Measurements from ENCODE around the gene CACNA1C. TPM values are rescaled to one million over a fixed set of nuclear protein-coding genes. Genes with fewer than 3 reads are reported as not detected.

The CACNA1C gene
- total and polyA plus RNA-seq, 2 donors (not counting 1 experiment from before 2014, with no cell fraction given) = 0.01 to 0.02 TPM

GRCh38 chr12:2529807-2530206, 477.0 kb downstream of the CACNA1C start:
- TF ChIP-seq EZH2 (IDR thresholded peaks at IDR 0.05; ENCODE audit: borderline replicate concordance, insufficient read depth, low read depth, low read length, poor library complexity, severe bottlenecking) (no peak), CTCF (IDR thresholded peaks at IDR 0.05) (no peak)
- Mint-ChIP-seq H3K27ac (no peak overlapping the region), H3K9me3 (ENCODE audit: insufficient read depth) (no peaks in the 10 kb centered on the region), H3K27me3 (peaks cover 6% of the 10 kb centered on the region), H3K4me3 (no peak overlapping the region), H3K4me1 (no peaks in the 10 kb centered on the region)
- intact Hi-C loops (cut with micrococcal nuclease) = no loop called here
- Histone ChIP-seq H3K4me2 (replicated peaks; ENCODE audit: low read depth, low read length, poor library complexity, severe bottlenecking) (no peak overlapping the region), H3K4me3 (ENCODE audit: control extremely low read depth in 1 of 5, extremely low read depth in 1 of 5, insufficient read depth in 1 of 5, low read depth in 2 of 5, low read length in 4 of 5) (no peak overlapping the region), H3K4me1 (ENCODE audit: control insufficient read depth in 2 of 2, insufficient read depth in 2 of 2, low read length in 2 of 2) (no peaks in the 10 kb centered on the region), H3K79me2 (ENCODE audit: control insufficient read depth, insufficient read depth, low read length) (no peaks in the 10 kb centered on the region), H4K20me1 (ENCODE audit: control insufficient read depth, insufficient read depth, low read length, poor library complexity, severe bottlenecking) (no peaks in the 10 kb centered on the region), H3K9me3 (ENCODE audit: control extremely low read depth in 1 of 3, control insufficient read depth in 2 of 3, insufficient read depth in 1 of 3, low read length in 2 of 3) (no peaks in the 10 kb centered on the region), H3K27ac (ENCODE audit: low read length in 2 of 2) (no peak overlapping the region), H3K27me3 (replicated peaks in 1 of 4; ENCODE audit: control extremely low read depth in 1 of 4, control insufficient read depth in 3 of 4, insufficient read depth in 4 of 4, low read length in 3 of 4) (no peaks in the 10 kb centered on the region), H2AFZ (ENCODE audit: insufficient read depth, low read depth, low read length, poor library complexity, severe bottlenecking) (no peak overlapping the region), H3K36me3 (replicated peaks in 1 of 2; ENCODE audit: control extremely low read depth in 1 of 2, control insufficient read depth in 1 of 2, extremely low read depth in 1 of 2, insufficient read depth in 2 of 2, low read length in 1 of 2) (no peaks in the 10 kb centered on the region), H3K9ac (ENCODE audit: low read length) (no peak overlapping the region)
- WGBS (ENCODE audit: insufficient coverage) = 60% methylated on average over 1 of the region's 2 CpGs
- ChIA-PET CTCF (no interaction called here), POLR2A (no interaction called here)
- DNase-seq (no peak), ATAC-seq (ENCODE audit: low read depth) (no peak)

GRCh38 chr12:2531371-2531770, 478.6 kb downstream of the CACNA1C start:
- peaks cover 6% of the 10 kb centered on the region for H3K27me3 Mint-ChIP-seq
- ATAC-seq (ENCODE audit: low read depth) = no peak
- Histone ChIP-seq H3K4me1 (ENCODE audit: control insufficient read depth in 2 of 2, insufficient read depth in 2 of 2, low read length in 2 of 2) (no peaks in the 10 kb centered on the region), H4K20me1 (ENCODE audit: control insufficient read depth, insufficient read depth, low read length, poor library complexity, severe bottlenecking) (no peaks in the 10 kb centered on the region), H3K27me3 (replicated peaks in 1 of 4; ENCODE audit: control extremely low read depth in 1 of 4, control insufficient read depth in 3 of 4, insufficient read depth in 4 of 4, low read length in 3 of 4) (no peaks in the 10 kb centered on the region), H3K79me2 (ENCODE audit: control insufficient read depth, insufficient read depth, low read length) (no peaks in the 10 kb centered on the region), H3K9ac (ENCODE audit: low read length) (no peak overlapping the region), H3K4me2 (replicated peaks; ENCODE audit: low read depth, low read length, poor library complexity, severe bottlenecking) (no peak overlapping the region), H3K27ac (ENCODE audit: low read length in 2 of 2) (no peak overlapping the region), H3K9me3 (ENCODE audit: control extremely low read depth in 1 of 3, control insufficient read depth in 2 of 3, insufficient read depth in 1 of 3, low read length in 2 of 3) (no peaks in the 10 kb centered on the region), H2AFZ (ENCODE audit: insufficient read depth, low read depth, low read length, poor library complexity, severe bottlenecking) (no peak overlapping the region), H3K36me3 (replicated peaks in 1 of 2; ENCODE audit: control extremely low read depth in 1 of 2, control insufficient read depth in 1 of 2, extremely low read depth in 1 of 2, insufficient read depth in 2 of 2, low read length in 1 of 2) (no peaks in the 10 kb centered on the region), H3K4me3 (ENCODE audit: control extremely low read depth in 1 of 5, extremely low read depth in 1 of 5, insufficient read depth in 1 of 5, low read depth in 2 of 5, low read length in 4 of 5) (no peak overlapping the region)
- H3K4me1 Mint-ChIP-seq = no peaks in the 10 kb centered on the region
- H3K27ac Mint-ChIP-seq = no peak overlapping the region
- ChIA-PET CTCF (no interaction called here), POLR2A (no interaction called here)
- intact Hi-C loops (cut with micrococcal nuclease) = no loop called here
- no peaks in the 10 kb centered on the region for H3K9me3 Mint-ChIP-seq (ENCODE audit: insufficient read depth)
- no peak overlapping the region for H3K4me3 Mint-ChIP-seq
- 100% methylated on average over 4 of the region's 4 CpGs for WGBS (ENCODE audit: insufficient coverage)
- no peak for DNase-seq
- TF ChIP-seq EZH2 (IDR thresholded peaks at IDR 0.05; ENCODE audit: borderline replicate concordance, insufficient read depth, low read depth, low read length, poor library complexity, severe bottlenecking) = no peak
- no peak for TF ChIP-seq CTCF (IDR thresholded peaks at IDR 0.05)

Measured in B cell (primary cell).